ENCODE results near the gene MEPCE.

MEPCE gene

GRCh38 chr7:100435401-100436304 lies 6.0 kb downstream of the MEPCE start:
- H3K9ac ChIP-seq (ENCODE audit: low read depth, low read length, poor library complexity): peak overlapping the region; percentile 98
- H2BK12ac ChIP-seq (ENCODE audit: low read length): no peak overlapping the region
- peaks cover 16% of the 10 kb centered on the region for H3K79me1 ChIP-seq (ENCODE audit: low read depth, low read length)
- no CpG with 5 or more reads among the region's 81 CpGs for WGBS, 2 donors (ENCODE audit: extremely low coverage in 2 of 2, insufficient read length in 2 of 2, insufficient replicate concordance in 1 of 2)
- H3K4ac ChIP-seq (ENCODE audit: low read length): peak overlapping the region; percentile 6
- peaks cover 28 to 52% of the 10 kb centered on the region in 2 donors for H3K36me3 ChIP-seq (replicated peaks in 1 of 2; ENCODE audit: control insufficient read depth in 2 of 2, insufficient read depth in 2 of 2, low read length in 2 of 2)
- peak overlapping the region; percentile 73 for H2AFZ ChIP-seq (ENCODE audit: low read length)
- H2BK5ac ChIP-seq (ENCODE audit: low read length): peak overlapping the region; percentile 56
- peaks cover 22 to 27% of the 10 kb centered on the region in 2 donors for H3K4me1 ChIP-seq (ENCODE audit: control insufficient read depth in 2 of 2, insufficient read depth in 1 of 2, low read depth in 1 of 2, low read length in 2 of 2)
- H3K14ac ChIP-seq (ENCODE audit: low read length): peak overlapping the region; percentile 84
- H3K4me2 ChIP-seq (ENCODE audit: insufficient read depth, low read length, poor library complexity, severe bottlenecking): peak overlapping the region; percentile 92
- H4K91ac ChIP-seq (ENCODE audit: low read depth, low read length, poor library complexity): no peak overlapping the region
- no peaks in the 10 kb centered on the region for H3K9me3 ChIP-seq (replicated peaks in 1 of 2; ENCODE audit: control insufficient read depth in 2 of 2, insufficient read depth in 1 of 2, low read depth in 1 of 2, low read length in 2 of 2)
- peak overlapping the region; percentile 76 for H2BK15ac ChIP-seq (ENCODE audit: low read length)
- H3K4me3 ChIP-seq (ENCODE audit: low read length in 2 of 2): peak overlapping the region; percentile 91 to 97
- no peaks in the 10 kb centered on the region for H3K27me3 ChIP-seq (ENCODE audit: control insufficient read depth in 3 of 3, insufficient read depth in 3 of 3, low read depth in 1 of 3, low read length in 3 of 3)
- H3K18ac ChIP-seq (ENCODE audit: low read length): peak overlapping the region; percentile 98
- peak overlapping the region; percentile 94 for H3K23ac ChIP-seq (ENCODE audit: low read depth, low read length, poor library complexity)
- H4K8ac ChIP-seq (ENCODE audit: low read depth, low read length): peak overlapping the region; percentile 9
- peak overlapping the region; percentile 5 for H2BK120ac ChIP-seq (ENCODE audit: low read depth, low read length)
- DNase-seq (ENCODE audit: low spot score): no peak
- peak overlapping the region; percentile 83 for H3K27ac ChIP-seq (replicated peaks; ENCODE audit: low read length)
- H2AK5ac ChIP-seq (ENCODE audit: low read depth, low read length): peak overlapping the region; percentile 66

DNA sequence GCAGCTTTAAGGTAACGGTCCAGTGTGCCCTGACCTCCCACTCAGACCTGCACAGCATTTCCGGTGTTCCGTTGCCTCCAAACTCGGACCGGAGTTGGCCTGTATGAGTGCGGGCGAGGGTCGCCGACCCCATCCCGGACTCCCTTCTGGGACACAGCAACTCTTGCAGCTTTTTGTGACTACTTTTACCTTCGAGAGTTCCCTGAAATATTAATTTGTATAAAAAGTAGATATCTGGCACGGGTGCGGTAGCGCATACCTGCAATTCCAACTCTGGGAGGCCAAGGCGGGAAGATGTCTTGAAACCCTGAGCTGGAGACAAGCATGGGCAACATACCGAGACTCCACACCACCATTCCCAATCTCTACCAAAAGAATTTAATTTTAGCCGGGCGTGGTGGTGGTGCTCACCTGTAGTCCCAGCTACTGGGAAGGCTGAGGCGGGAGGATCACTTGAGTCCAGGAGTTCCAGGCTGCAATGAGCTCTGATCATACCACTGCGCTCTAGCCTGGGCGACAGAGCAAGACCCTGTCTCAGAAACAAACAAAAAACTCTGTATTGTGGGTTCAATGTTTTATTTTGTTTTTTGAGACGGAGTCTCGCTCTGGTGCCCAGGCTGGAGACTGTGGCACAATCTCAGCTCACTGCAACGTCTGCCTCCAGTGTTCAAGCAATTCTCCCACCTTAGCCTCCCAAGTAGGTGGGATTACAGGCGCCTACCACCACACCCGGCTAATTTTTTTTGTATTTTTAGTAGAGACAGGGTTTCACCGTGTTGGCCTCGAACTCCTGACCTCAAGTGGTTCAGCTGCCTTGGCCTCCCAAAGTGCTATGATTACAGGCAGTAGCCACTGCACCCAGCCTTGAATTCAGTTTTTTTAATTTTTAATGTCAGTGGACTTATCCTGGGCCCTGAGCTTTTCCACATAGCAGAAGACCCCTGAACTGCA lies 7.8 kb downstream of the MEPCE start:
- Histone ChIP-seq H2BK5ac (ENCODE audit: low read length) (no peak overlapping the region), H3K18ac (ENCODE audit: low read length) (no peak overlapping the region), H3K4ac (ENCODE audit: low read length) (no peak overlapping the region), H3K36me3 (replicated peaks in 1 of 2; ENCODE audit: control insufficient read depth in 2 of 2, insufficient read depth in 2 of 2, low read length in 2 of 2) (peaks cover 15 to 34% of the 10 kb centered on the region in 2 donors), H2BK120ac (ENCODE audit: low read depth, low read length) (peak overlapping the region; percentile 40), H3K14ac (ENCODE audit: low read length) (no peak overlapping the region), H2AFZ (ENCODE audit: low read length) (no peak overlapping the region), H3K4me3 (ENCODE audit: low read length in 2 of 2) (no peak overlapping the region), H3K4me2 (ENCODE audit: insufficient read depth, low read length, poor library complexity, severe bottlenecking) (no peak overlapping the region), H2BK12ac (ENCODE audit: low read length) (peak overlapping the region; percentile 79), H3K9ac (ENCODE audit: low read depth, low read length, poor library complexity) (no peak overlapping the region), H4K91ac (ENCODE audit: low read depth, low read length, poor library complexity) (no peak overlapping the region), H3K9me3 (replicated peaks in 1 of 2; ENCODE audit: control insufficient read depth in 2 of 2, insufficient read depth in 1 of 2, low read depth in 1 of 2, low read length in 2 of 2) (no peaks in the 10 kb centered on the region), H3K79me1 (ENCODE audit: low read depth, low read length) (peaks cover 7% of the 10 kb centered on the region), H3K27ac (replicated peaks; ENCODE audit: low read length) (no peak overlapping the region), H3K23ac (ENCODE audit: low read depth, low read length, poor library complexity) (no peak overlapping the region), H2AK5ac (ENCODE audit: low read depth, low read length) (peak overlapping the region; percentile 86), H3K4me1 (ENCODE audit: control insufficient read depth in 2 of 2, insufficient read depth in 1 of 2, low read depth in 1 of 2, low read length in 2 of 2) (peaks cover 5 to 10% of the 10 kb centered on the region in 2 donors), H3K27me3 (ENCODE audit: control insufficient read depth in 3 of 3, insufficient read depth in 3 of 3, low read depth in 1 of 3, low read length in 3 of 3) (no peaks in the 10 kb centered on the region), H2BK15ac (ENCODE audit: low read length) (no peak overlapping the region), H4K8ac (ENCODE audit: low read depth, low read length) (no peak overlapping the region)
- DNase-seq (ENCODE audit: low spot score): no peak
- no CpG with 5 or more reads among the region's 28 CpGs for WGBS, 2 donors (ENCODE audit: extremely low coverage in 2 of 2, insufficient read length in 2 of 2, insufficient replicate concordance in 1 of 2)

GRCh38 chr7:100438172-100438571 lies 8.5 kb downstream of the MEPCE start:
- H4K91ac ChIP-seq (ENCODE audit: low read depth, low read length, poor library complexity): no peak overlapping the region
- no peak overlapping the region for H3K14ac ChIP-seq (ENCODE audit: low read length)
- no peak overlapping the region for H4K8ac ChIP-seq (ENCODE audit: low read depth, low read length)
- peaks cover 5 to 9% of the 10 kb centered on the region in 2 donors for H3K4me1 ChIP-seq (ENCODE audit: control insufficient read depth in 2 of 2, insufficient read depth in 1 of 2, low read depth in 1 of 2, low read length in 2 of 2)
- H3K9me3 ChIP-seq (replicated peaks in 1 of 2; ENCODE audit: control insufficient read depth in 2 of 2, insufficient read depth in 1 of 2, low read depth in 1 of 2, low read length in 2 of 2): no peaks in the 10 kb centered on the region
- H3K27me3 ChIP-seq (ENCODE audit: control insufficient read depth in 3 of 3, insufficient read depth in 3 of 3, low read depth in 1 of 3, low read length in 3 of 3): no peaks in the 10 kb centered on the region
- no peak overlapping the region for H3K18ac ChIP-seq (ENCODE audit: low read length)
- no peak overlapping the region for H3K9ac ChIP-seq (ENCODE audit: low read depth, low read length, poor library complexity)
- H3K4ac ChIP-seq (ENCODE audit: low read length): no peak overlapping the region
- no peak overlapping the region for H2BK15ac ChIP-seq (ENCODE audit: low read length)
- H3K36me3 ChIP-seq (replicated peaks in 1 of 2; ENCODE audit: control insufficient read depth in 2 of 2, insufficient read depth in 2 of 2, low read length in 2 of 2): peaks cover 12 to 27% of the 10 kb centered on the region in 2 donors
- H2BK12ac ChIP-seq (ENCODE audit: low read length): no peak overlapping the region
- no peak overlapping the region for H2BK5ac ChIP-seq (ENCODE audit: low read length)
- no peak overlapping the region for H3K27ac ChIP-seq (replicated peaks; ENCODE audit: low read length)
- H3K23ac ChIP-seq (ENCODE audit: low read depth, low read length, poor library complexity): no peak overlapping the region
- peaks cover 7% of the 10 kb centered on the region for H3K79me1 ChIP-seq (ENCODE audit: low read depth, low read length)
- no peak overlapping the region for H2AK5ac ChIP-seq (ENCODE audit: low read depth, low read length)
- no peak overlapping the region for H2BK120ac ChIP-seq (ENCODE audit: low read depth, low read length)
- no peak overlapping the region for H2AFZ ChIP-seq (ENCODE audit: low read length)
- WGBS, 2 donors (ENCODE audit: extremely low coverage in 2 of 2, insufficient read length in 2 of 2, insufficient replicate concordance in 1 of 2): no CpG with 5 or more reads among the region's 2 CpGs
- H3K4me3 ChIP-seq (ENCODE audit: low read length in 2 of 2): no peak overlapping the region
- DNase-seq (ENCODE audit: low spot score): no peak
- H3K4me2 ChIP-seq (ENCODE audit: insufficient read depth, low read length, poor library complexity, severe bottlenecking): no peak overlapping the region
